Measurements from ENCODE around the gene DPP6. TPM values are rescaled to one million over a fixed set of nuclear protein-coding genes. Genes with fewer than 3 reads are reported as not detected.

The DPP6 gene
- polyA plus RNA-seq, 3 donors: 45.7 to 58.6 (median 46.8) TPM

GRCh38 chr7:154841731-154842331, 789.6 kb downstream of the DPP6 start:
- DNase-seq (ENCODE audit: low read depth in 3 of 3, low spot score in 2 of 3): no peak

- DNase-seq (ENCODE audit: low read depth in 3 of 3, low spot score in 2 of 3): no peak
Measured at GRCh38 chr7:154842591-154842990, 790.4 kb downstream of the DPP6 start.

GRCh38 chr7:154843670-154844237, 791.6 kb downstream of the DPP6 start:
- no peak for DNase-seq (ENCODE audit: low read depth in 3 of 3, low spot score in 2 of 3)

- no peak for DNase-seq (ENCODE audit: low read depth in 3 of 3, low spot score in 2 of 3)
Measured at GRCh38 chr7:154844499-154844898, 792.3 kb downstream of the DPP6 start.

- no peak for DNase-seq (ENCODE audit: low read depth in 3 of 3, low spot score in 2 of 3)
Measured at GRCh38 chr7:154844955-154845354, 792.8 kb downstream of the DPP6 start.

- no peak for DNase-seq (ENCODE audit: low read depth in 3 of 3, low spot score in 2 of 3)
Measured at GRCh38 chr7:154848464-154848863, 796.3 kb downstream of the DPP6 start.

GRCh38 chr7:154852205-154852604, 800.0 kb downstream of the DPP6 start:
- no peak for DNase-seq (ENCODE audit: low read depth in 3 of 3, low spot score in 2 of 3)

- DNase-seq (ENCODE audit: low read depth in 3 of 3, low spot score in 2 of 3): no peak
Measured at GRCh38 chr7:154853063-154853726, 801.0 kb downstream of the DPP6 start.

GRCh38 chr7:154853727-154854095, 801.5 kb downstream of the DPP6 start:
- DNase-seq (ENCODE audit: low read depth in 3 of 3, low spot score in 2 of 3): no peak

- DNase-seq (ENCODE audit: low read depth in 3 of 3, low spot score in 2 of 3): no peak
Measured at GRCh38 chr7:154854836-154855235, 802.6 kb downstream of the DPP6 start.

GRCh38 chr7:154855366-154855765, 803.2 kb downstream of the DPP6 start:
- no peak for DNase-seq (ENCODE audit: low read depth in 3 of 3, low spot score in 2 of 3)

- no peak for DNase-seq (ENCODE audit: low read depth in 3 of 3, low spot score in 2 of 3)
Measured at GRCh38 chr7:154856733-154857132, 804.5 kb downstream of the DPP6 start.

- DNase-seq (ENCODE audit: low read depth in 3 of 3, low spot score in 2 of 3): no peak
Measured at GRCh38 chr7:154857240-154857639, 805.0 kb downstream of the DPP6 start.

- DNase-seq (ENCODE audit: low read depth in 3 of 3, low spot score in 2 of 3): no peak
Measured at GRCh38 chr7:154857728-154858681, 805.8 kb downstream of the DPP6 start.

GRCh38 chr7:154858836-154859537, 806.8 kb downstream of the DPP6 start:
- DNase-seq (ENCODE audit: low read depth in 3 of 3, low spot score in 2 of 3): no peak

GRCh38 chr7:154859747-154860620, 807.8 kb downstream of the DPP6 start:
- no peak for DNase-seq (ENCODE audit: low read depth in 3 of 3, low spot score in 2 of 3)

- DNase-seq (ENCODE audit: low read depth in 3 of 3, low spot score in 2 of 3): no peak
Measured at GRCh38 chr7:154860621-154861375, 808.6 kb downstream of the DPP6 start.

GRCh38 chr7:154861589-154861988, 809.4 kb downstream of the DPP6 start:
- no peak for DNase-seq (ENCODE audit: low read depth in 3 of 3, low spot score in 2 of 3)

Data from right renal cortex interstitium (tissue), 3 donors.